Cortex of kidney (tissue), 1 donor: ENCODE data around the gene UTP18.
"Not testable (repeated sequence)": the region's sequence is repeated elsewhere in the genome, so short reads cannot be mapped to it uniquely, and the experiment has no call there.

Experiments used
- DNase-seq: peaks from one replicate; lab custom pipeline; 2025; lab: John Stamatoyannopoulos, UW

Gene UTP18

GRCh38 chr17:51260237-51261023 is at the start of gene UTP18:
Gene UTP18, plus strand, starts transcription at chr17:51260546. Its CDS starts 39 bp downstream, at chr17:51260585.
- DNase-seq, result no peak

DNA sequence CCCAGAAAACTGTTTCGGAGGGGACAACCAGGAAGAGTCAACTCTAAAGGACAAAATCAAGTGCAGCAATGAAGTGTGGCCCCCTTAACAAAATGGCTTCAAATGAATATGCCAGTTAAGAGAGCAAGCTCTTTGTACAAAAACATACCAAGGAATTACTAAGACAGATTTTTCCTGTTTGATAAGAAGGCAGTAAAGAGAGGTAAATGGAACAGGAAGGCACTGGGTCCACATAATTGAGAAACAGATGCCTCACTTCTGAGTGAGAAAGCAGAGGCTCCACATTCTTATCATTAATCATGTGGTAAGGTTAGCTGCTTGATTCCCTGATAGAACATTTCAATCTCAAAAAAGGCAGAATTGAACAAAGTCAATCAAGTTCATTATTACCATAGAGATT is 45.4 kb upstream of the UTP18 start:
- no peak for DNase-seq

DNA sequence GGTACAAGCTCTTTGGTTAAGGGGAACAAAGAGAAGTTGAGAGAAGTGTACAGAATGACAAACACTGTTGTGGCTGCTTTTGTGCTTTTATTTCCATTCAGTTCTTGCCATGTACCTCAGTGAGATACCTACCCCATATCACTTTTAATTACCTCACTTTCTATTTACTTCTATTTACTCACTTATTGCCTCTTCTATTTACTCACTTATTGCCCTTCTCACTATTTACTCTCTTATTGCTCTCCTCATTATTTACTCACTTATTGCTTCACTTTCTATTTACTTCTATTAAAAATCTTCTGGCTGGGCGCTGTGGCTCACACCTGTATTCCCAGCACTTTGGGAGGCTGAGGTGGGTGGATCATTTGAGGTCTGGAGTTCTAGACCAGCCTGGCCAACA is 42.4 kb upstream of the UTP18 start:
- DNase-seq, result no peak

- DNase-seq, result no peak
Measured at GRCh38 chr17:51221322-51221721, 39.0 kb upstream of the UTP18 start.

DNA sequence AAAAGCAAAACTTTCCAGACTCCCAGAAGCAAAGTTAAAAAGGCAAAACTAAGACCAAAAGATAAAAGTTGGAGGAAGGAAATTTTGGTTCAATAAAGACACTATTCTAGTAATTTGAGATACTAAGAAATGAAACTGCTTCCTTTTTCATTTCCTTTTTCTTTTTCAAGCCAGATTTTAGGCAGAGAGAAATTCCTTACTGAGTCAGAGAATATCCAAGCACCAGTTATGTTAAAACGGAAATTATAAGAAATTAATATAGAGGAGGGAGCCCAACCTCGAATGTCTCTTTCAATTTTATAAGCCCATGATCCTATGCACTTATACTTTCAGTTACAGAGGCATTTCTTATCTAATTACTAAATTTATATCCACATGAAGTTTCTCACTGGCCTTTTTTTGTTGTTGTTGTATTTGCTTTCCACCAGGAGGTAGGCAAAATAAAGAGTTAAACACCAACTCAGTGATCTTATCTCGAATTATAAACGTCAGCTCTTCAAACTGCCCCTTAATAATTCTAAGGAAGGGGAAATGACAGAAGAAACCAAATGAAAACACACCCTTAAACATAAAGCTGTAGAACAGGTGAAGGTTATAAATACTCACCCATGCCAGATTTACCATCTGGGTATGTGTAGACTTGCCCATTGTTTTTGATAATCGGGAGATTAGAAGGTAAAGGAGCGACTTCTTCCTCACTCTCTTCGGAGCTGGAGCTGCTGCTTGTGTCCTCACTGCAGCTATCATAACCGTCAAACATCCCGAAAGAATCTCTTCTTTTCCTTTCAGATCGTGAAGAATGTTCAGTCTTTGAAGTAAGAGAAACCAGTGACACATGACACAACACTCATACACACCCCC is 35.7 kb upstream of the UTP18 start:
- no peak for DNase-seq

- not testable (repeated sequence) for DNase-seq
Measured at GRCh38 chr17:51225523-51225922, 34.8 kb upstream of the UTP18 start.

DNA sequence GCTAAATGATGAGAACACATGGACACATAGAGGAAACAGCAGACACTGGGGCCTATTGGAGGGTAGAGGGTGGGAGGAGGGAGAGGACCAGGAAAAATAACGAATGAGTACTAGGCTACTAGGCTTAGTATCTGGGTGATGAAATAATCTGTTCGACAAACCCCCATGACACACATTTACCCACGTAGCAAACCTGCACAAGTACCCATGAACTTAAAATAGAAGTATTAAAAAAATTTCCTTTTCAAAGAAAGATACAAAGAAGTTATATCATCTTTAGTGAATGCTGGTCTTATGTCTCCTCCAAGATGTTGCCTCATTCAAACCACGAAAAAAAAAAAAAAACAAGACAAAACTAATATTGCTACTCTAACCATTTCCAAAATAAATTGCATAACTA is 32.2 kb upstream of the UTP18 start:
- no peak for DNase-seq

DNA sequence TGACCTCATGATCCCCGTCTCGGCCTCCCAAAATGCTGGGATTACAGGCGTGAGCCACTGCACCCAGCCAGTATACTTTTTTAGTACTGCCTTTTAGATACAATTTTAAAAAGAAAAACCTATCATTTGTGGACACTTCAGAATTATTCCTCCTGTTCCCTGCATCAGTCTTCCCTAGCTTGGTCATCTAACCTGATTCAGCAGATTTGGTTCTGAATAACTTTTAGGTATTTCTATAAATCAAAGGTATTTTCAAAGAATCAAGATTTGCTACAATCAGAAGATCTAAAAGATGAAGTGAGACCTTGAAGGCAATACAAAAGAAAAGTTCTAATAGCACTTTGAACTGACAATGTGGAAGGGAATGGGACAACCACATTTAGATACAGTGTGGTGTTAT is 30.5 kb upstream of the UTP18 start:
- no peak for DNase-seq

DNA sequence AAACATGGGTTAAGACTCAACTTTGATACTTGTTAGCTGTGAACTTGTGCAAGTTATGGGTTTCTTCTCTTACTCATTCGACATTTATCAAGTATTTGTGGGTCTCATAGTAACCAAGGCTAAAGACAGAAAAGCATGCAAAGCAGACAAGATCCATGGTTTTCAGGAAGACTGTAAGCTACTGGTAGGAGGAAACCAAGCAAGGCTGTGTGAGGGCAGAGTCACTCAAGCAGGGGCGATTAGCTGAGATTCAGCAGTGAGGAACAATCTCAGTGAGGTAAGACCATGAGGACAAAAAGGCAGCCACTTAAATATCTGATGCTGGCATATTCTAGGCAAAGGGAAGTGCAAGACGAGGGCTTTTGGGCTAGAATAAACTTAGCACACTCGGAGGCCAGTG is 30.0 kb upstream of the UTP18 start:
- no peak for DNase-seq

DNA sequence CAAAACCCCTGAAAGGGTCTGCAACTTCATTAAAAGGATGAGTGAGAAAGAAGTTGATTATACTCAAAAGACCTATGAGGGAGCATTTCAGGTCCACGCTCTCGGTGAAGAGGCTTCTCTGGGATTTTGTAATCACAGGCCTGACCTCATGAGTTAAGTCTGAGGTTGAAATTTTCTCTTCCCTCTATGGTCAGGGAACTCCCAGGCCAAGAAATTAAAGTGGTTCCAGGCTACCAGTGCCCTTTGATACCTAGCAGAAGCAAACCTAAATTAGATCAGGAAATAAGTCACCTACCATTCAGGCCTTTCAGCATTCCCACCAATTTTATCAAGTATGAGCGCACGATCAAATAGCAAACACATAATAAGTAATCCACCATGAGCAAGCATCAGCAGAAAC is 28.3 kb upstream of the UTP18 start:
- DNase-seq, result no peak

GRCh38 chr17:51234162-51234561 is 26.2 kb upstream of the UTP18 start:
- DNase-seq, result no peak

DNA sequence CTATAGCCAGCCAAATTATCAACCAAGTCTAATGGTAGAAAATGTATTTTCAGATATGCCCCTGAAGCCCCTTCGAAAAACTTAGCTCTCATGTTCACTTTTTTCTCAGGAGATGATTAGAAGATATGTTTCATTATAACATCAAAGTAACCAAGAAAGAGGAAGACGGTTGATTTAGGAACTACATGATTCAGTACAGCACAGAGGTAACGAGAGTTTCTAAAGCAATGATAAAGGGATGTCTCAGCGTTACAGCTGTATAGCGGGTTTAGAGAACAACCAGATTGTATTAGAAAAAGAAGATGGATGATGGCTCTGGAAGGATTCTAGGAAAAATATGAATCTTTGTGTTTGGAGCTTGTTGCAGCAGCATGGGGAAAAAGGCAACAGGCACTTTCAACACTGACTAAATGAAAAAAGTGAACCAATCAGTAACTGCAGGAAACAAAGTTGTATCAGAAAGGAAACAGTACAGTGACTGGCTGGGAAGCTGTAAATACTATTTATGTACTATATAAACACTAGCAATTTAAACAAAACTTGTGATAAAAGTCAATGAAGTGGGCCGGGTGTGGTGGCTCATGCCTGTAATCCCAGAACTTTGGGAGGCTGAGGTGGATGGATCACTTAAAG is 22.0 kb upstream of the UTP18 start:
- DNase-seq, result no peak

DNA sequence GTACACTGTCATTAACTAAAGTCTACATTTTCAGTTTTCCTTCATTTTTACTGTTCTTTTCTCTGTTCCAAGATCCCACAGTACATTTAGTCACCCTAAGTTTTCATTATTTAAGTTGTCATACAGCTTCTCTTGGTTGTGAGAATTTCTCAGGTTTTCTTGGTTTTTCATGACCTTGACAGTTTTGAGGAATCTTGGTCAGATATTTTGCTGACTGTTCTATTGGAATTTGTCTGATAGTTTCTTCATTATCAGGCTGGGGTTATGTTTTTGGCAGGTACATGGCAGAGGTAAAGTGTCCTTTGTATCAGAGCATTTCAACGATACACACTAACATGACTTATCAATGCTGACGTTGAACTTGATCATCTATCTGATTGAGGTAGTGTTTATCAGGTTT is 20.1 kb upstream of the UTP18 start:
- no peak for DNase-seq

GRCh38 chr17:51244041-51244440 is 16.3 kb upstream of the UTP18 start:
- DNase-seq, result no peak

GRCh38 chr17:51245535-51245934 is 14.8 kb upstream of the UTP18 start:
- DNase-seq, result no peak

- no peak for DNase-seq
Measured at GRCh38 chr17:51250314-51250840, 10.0 kb upstream of the UTP18 start.

DNA sequence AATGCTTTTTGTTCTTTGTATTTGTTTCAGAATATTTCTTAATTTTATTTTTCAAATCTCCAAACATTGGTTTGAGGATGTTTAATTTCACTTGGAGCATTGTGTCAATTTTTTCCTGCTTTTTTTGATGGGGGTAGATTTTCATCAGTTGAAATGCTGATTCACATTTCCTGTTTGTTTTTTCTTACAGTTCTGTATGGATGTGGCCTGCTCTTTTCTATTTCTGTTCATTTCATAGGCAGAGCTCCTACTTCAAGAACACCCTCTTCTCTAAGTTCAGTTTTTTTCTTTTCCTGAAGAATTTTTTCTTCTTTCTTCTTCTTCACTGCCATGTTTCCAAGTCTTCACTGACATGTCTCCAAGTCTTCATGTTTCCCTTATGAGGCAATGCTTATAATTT is 9.3 kb upstream of the UTP18 start:
- no peak for DNase-seq

DNA sequence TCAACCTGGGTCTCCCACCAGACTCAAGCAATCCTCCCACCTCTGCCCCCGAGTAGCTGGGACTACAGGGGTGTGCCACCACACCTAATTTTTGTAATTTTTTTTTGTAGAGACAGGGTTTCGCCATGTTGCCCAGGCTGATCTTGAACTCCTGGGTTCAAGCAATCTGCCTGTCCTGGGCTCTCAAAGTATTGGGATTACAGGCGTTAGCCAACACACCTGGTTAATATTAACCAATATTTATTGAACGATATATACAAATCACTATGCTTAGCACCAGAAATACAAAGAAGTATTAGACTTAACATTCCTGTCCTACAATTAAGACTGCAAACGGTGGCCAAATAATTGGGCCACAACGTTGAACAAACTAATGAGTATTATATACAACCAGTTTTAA is 4.7 kb upstream of the UTP18 start:
- no peak for DNase-seq

GRCh38 chr17:51256101-51256500 is 4.2 kb upstream of the UTP18 start:
- DNase-seq, result no peak

- no peak for DNase-seq
Measured at GRCh38 chr17:51257150-51258081, 2.9 kb upstream of the UTP18 start.

DNA sequence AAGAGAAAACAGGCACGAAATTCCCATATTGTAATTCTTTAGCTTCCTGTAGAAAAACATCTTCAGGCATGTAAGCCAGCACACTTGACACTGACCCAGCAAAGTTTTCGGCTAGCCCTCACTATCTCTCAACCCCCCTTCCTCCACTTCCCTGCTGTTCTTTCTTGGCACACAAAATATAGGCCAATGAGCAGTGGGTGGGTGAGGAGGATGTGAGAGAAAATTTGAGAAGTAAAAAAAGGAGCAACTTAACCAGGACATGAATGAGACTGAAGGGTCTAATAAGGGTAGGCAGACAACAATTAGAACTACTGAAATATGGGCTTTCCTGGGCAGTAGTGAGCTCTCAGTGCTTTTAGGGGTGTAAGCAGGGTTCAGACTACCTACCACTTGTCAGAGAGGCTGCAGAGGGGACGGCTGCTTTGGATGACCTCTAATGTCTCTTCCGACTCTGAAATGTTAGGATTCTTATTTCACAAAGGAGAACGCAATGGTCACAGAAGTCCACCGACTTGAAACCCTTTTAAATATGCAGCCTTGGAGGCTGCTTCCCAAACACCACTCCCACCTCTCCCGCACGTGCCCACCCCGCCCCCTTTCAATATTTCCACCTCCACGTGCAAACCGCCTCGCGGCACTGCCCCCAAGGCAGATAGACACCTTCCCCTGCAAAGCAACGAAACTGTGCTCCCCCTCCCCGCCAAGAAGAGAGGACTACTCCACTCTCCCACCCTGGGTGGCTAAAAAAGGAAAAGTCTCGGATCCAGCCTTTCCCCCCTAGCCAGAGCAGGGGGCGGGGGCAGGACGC is 1.4 kb upstream of the UTP18 start:
- DNase-seq, result no peak
